Tibial nerve (tissue), 4 donors: ENCODE data around the gene SKIL. TPM values are rescaled to one million over a fixed set of nuclear protein-coding genes. Genes with fewer than 3 reads are reported as not detected.

Experiments
- DNase-seq, 2 donors: peaks; one replicate each; pipeline ENCODE4 v3.0.0-alpha.2; 2019; ENCODE audit warnings: low spot score in 2 of 2
- H3K27ac ChIP-seq, 4 donors: fragments of 200-600 bp; sonication (generic) in 3 of 4; one replicate each; pipeline ENCODE4 v1.5.1; 2017 to 2019; ENCODE audit warnings: mild to moderate bottlenecking in 1 of 4
- H3K27me3 ChIP-seq, 2 donors: fragments of 200-600 bp; sonication (generic) in 1 of 2; one replicate each; pipeline versions ENCODE4 v1.5.1 to v1.6.0; 2017 to 2019
- H3K36me3 ChIP-seq, 3 donors: fragments of 200-600 bp; sonication (generic); one replicate each; pipeline ENCODE4 v1.5.1; 2018 to 2019
- H3K4me1 ChIP-seq, 4 donors: fragments of 200-600 bp; sonication (generic) in 3 of 4; one replicate each; pipeline ENCODE4 v1.5.1; 2017 to 2019
- H3K4me3 ChIP-seq, 4 donors: fragments of 200-600 bp; sonication (generic) in 3 of 4; one replicate each; pipeline ENCODE4 v1.5.1; 2017 to 2019; ENCODE audit warnings: mild to moderate bottlenecking in 1 of 4, moderate library complexity in 1 of 4
- H3K9me3 ChIP-seq, 4 donors: fragments of 200-600 bp; sonication (generic) in 3 of 4; one replicate each; pipeline ENCODE4 v1.5.1; 2017 to 2019
- EP300 ChIP-seq, 2 donors: sonication (generic); formaldehyde crosslinking; IDR thresholded peaks; one replicate each; pipeline ENCODE4 v1.6.1; 2017; ENCODE audit warnings: antibody characterized with exemption in 2 of 2, mild to moderate bottlenecking in 1 of 2
- POLR2A ChIP-seq, 2 donors: fragments of 450-650 bp; IDR thresholded peaks; one replicate each; pipeline ENCODE4 v1.6.1; 2017; ENCODE audit warnings: antibody characterized with exemption in 2 of 2, mild to moderate bottlenecking in 2 of 2, moderate library complexity in 2 of 2
- WGBS, 2 donors: methylation state at CpG; one replicate each; pipeline ENCODE4 v1.1.5; 2018; 5-methylcytosine and 5-hydroxymethylcytosine counted together
- total RNA-seq, 4 donors: library from RNA; depleted of rRNA; stranded (reverse); fragments of >200 nt; gene quantifications; one replicate each; pipeline ENCODE4 v1.1.0, GENCODE V29; 2016
- TF ChIP-seq, protein P1 (sequence below), 5 experiments: fragments of 200-600 bp in 3 of 5; fragments of 450-650 bp in 2 of 5; sonication (generic) in 3 of 5; IDR thresholded peaks; one replicate each; pipeline ENCODE4 v1.5.1; 2016 to 2019; ENCODE audit warnings: antibody characterized with exemption in 5 of 5, mild to moderate bottlenecking in 3 of 5, moderate library complexity in 2 of 5

SKIL gene
- total RNA-seq, 4 donors from 2014 or later, result 28.2 to 47.9 (median 43.4) TPM

- Histone ChIP-seq H3K27ac (no peak overlapping the region), H3K4me1 (peaks cover 0 to 50% (median 19%) of the 10 kb centered on the region in 4 donors), H3K9me3 (no peaks in the 10 kb centered on the region), H3K27me3 (no peaks in the 10 kb centered on the region), H3K36me3 (peaks cover 0 to 13% (median 0%) of the 10 kb centered on the region in 3 donors), H3K4me3 (no peak overlapping the region)
- TF ChIP-seq EP300 (IDR thresholded peaks at IDR 0.05) (no peak), POLR2A (IDR thresholded peaks at IDR 0.05) (no peak)
- TF ChIP-seq, protein P1, sequence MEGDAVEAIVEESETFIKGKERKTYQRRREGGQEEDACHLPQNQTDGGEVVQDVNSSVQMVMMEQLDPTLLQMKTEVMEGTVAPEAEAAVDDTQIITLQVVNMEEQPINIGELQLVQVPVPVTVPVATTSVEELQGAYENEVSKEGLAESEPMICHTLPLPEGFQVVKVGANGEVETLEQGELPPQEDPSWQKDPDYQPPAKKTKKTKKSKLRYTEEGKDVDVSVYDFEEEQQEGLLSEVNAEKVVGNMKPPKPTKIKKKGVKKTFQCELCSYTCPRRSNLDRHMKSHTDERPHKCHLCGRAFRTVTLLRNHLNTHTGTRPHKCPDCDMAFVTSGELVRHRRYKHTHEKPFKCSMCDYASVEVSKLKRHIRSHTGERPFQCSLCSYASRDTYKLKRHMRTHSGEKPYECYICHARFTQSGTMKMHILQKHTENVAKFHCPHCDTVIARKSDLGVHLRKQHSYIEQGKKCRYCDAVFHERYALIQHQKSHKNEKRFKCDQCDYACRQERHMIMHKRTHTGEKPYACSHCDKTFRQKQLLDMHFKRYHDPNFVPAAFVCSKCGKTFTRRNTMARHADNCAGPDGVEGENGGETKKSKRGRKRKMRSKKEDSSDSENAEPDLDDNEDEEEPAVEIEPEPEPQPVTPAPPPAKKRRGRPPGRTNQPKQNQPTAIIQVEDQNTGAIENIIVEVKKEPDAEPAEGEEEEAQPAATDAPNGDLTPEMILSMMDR (IDR thresholded peaks at IDR 0.05), result no peak
- 78 to 81% methylated on average over 5 of the region's 5 CpGs for WGBS, 2 donors
- no peak for DNase-seq
Measured at GRCh38 chr3:170360466-170360865, 3.0 kb downstream of the SKIL start.

DNA sequence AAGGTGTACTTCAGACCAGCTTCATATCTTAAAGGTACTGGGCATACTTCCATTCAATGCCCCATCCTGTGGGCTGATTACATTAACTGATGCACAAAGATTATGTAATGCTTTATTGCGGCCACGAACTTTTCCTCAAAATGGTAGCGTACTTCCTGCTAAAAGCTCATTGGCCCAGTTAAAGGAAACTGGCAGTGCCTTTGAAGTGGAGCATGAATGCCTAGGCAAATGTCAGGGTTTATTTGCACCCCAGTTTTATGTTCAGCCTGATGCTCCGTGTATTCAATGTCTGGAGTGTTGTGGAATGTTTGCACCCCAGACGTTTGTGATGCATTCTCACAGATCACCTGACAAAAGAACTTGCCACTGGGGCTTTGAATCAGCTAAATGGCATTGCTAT lies 3.4 kb downstream of the SKIL start:
- Histone ChIP-seq H3K4me1 (peaks cover 0 to 45% (median 16%) of the 10 kb centered on the region in 4 donors), H3K4me3 (no peak overlapping the region), H3K9me3 (no peaks in the 10 kb centered on the region), H3K27me3 (no peaks in the 10 kb centered on the region), H3K36me3 (peaks cover 0 to 13% (median 0%) of the 10 kb centered on the region in 3 donors), H3K27ac (no peak overlapping the region)
- 59% methylated on average over 5 of the region's 5 CpGs for WGBS, 2 donors
- no peak for TF ChIP-seq EP300 (IDR thresholded peaks at IDR 0.05)
- TF ChIP-seq POLR2A (IDR thresholded peaks at IDR 0.05), result no peak
- TF ChIP-seq, protein P1 (IDR thresholded peaks at IDR 0.05), result no peak
- DNase-seq, result no peak

DNA sequence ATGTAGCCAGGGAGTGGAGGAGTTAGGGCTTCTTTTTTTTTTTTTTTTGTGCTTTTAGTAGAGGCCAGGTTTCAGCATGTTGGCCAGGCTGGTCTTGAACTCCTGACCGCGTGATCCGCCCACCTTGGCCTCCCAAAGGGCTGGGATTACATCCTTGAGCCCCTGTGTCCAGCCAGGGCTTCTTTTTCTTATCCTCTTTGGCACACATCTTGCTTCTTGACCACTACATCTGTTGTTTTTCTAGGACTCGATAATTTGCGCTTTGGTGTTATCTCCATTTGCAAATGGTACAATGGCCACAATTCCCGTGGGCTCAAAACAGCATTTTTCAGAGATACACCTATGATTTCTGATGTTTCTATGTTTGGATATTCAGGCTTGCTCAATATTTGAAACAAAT lies 4.2 kb downstream of the SKIL start:
- peaks cover 0 to 42% (median 16%) of the 10 kb centered on the region in 4 donors for H3K4me1 ChIP-seq
- WGBS, 2 donors, result 72 to 75% methylated on average over 6 of the region's 6 CpGs
- TF ChIP-seq, protein P1 (IDR thresholded peaks at IDR 0.05), result no peak
- TF ChIP-seq POLR2A (IDR thresholded peaks at IDR 0.05) (no peak), EP300 (IDR thresholded peaks at IDR 0.05) (no peak)

GRCh38 chr3:170363471-170363994 lies 6.0 kb downstream of the SKIL start:
- 82 to 92% methylated on average over 11 of the region's 11 CpGs for WGBS, 2 donors
- no peak overlapping the region for H3K4me3 ChIP-seq
- H3K36me3 ChIP-seq, result peaks cover 0 to 13% (median 0%) of the 10 kb centered on the region in 3 donors
- H3K27me3 ChIP-seq, result no peaks in the 10 kb centered on the region
- no peak for TF ChIP-seq EP300 (IDR thresholded peaks at IDR 0.05)
- no peak for TF ChIP-seq POLR2A (IDR thresholded peaks at IDR 0.05)
- TF ChIP-seq, protein P1 (IDR thresholded peaks at IDR 0.05), result no peak
- H3K4me1 ChIP-seq, result peaks cover 0 to 51% (median 16%) of the 10 kb centered on the region in 4 donors
- no peaks in the 10 kb centered on the region for H3K9me3 ChIP-seq
- H3K27ac ChIP-seq, result no peak overlapping the region
- no peak for DNase-seq

More for the DNA sequence above, 4.2 kb downstream of the SKIL start:
- DNase-seq, result no peak
- Histone ChIP-seq H3K27ac (no peak overlapping the region), H3K27me3 (no peaks in the 10 kb centered on the region), H3K36me3 (peaks cover 0 to 13% (median 0%) of the 10 kb centered on the region in 3 donors), H3K9me3 (no peaks in the 10 kb centered on the region), H3K4me3 (no peak overlapping the region)

GRCh38 chr3:170364965-170365364 lies 7.5 kb downstream of the SKIL start:
- H3K9me3 ChIP-seq, result no peaks in the 10 kb centered on the region
- 72 to 77% methylated on average over 4 of the region's 4 CpGs for WGBS, 2 donors
- H3K27ac ChIP-seq, result no peak overlapping the region
- H3K27me3 ChIP-seq, result no peaks in the 10 kb centered on the region
- peaks cover 0 to 13% (median 0%) of the 10 kb centered on the region in 3 donors for H3K36me3 ChIP-seq
- no peak overlapping the region for H3K4me3 ChIP-seq
- TF ChIP-seq, protein P1 (IDR thresholded peaks at IDR 0.05), result no peak
- TF ChIP-seq POLR2A (IDR thresholded peaks at IDR 0.05), result no peak
- TF ChIP-seq EP300 (IDR thresholded peaks at IDR 0.05), result no peak
- H3K4me1 ChIP-seq, result peaks cover 0 to 41% (median 12%) of the 10 kb centered on the region in 4 donors
- no peak for DNase-seq
